SH-SY5Y (cell line): ENCODE measurements around the gene SLC34A3.

ENCODE experiments used
- GATA2 ChIP-seq: IDR thresholded peaks from 2 replicates; pipeline ENCODE4 v1.6.1; 2011; ENCODE audit warnings: mild to moderate bottlenecking, low read depth, low read length
- GATA3 ChIP-seq: IDR thresholded peaks from 2 replicates; pipeline ENCODE4 v1.6.1; 2011; ENCODE audit warnings: low read depth, mild to moderate bottlenecking, low read length, moderate library complexity

Gene SLC34A3

DNA sequence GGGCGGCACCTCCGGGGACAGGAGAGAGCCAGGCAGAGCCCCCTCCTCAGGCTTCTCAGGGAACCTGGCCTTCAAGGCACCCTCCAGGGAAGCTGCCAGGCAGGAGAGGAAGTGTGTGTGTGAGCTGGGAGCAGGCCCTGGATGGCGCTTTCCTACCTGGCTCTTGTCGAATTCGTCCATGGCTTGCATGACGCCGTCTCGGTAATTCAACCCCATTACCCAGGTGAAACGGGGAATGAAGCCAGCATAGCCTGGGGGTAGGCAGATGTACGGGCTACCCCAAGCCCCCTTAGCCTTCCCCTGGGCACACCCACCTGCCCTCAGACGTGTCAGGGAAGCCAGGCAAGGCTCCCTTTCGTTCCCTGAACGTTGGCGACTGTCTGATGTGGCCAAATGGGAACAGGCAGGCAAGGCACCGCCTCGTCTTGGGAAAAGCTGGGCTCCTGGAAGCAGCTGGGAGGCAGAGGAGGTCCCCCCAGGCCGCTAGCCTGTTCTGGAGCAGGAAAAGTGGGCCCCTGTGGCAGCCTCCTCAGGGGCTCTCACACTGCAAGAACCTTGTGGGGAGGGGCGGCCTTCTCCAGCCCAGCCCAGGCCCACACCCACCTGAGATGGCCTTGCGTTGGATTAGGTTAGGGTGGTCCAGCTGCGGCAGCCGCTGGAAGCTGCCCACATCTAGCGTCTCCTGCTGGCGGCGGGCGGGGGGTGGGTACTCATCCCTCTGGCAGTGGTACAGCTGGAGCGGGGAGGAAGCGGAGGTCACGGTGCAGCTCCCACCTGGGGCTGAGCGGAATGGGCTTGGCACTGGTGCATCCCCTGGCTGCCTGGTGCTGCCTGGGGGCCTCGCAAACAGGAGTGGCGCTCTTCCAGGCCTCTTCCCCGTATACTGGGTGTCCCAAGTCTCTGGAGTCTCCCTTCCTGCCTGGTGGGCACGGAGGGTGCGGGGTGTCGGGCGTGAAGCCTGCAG is 14.1 kb downstream of the SLC34A3 start:
- TF ChIP-seq GATA2 (no peak), GATA3 (no peak)

GRCh38 chr9:137245450-137246421 is 15.0 kb downstream of the SLC34A3 start:
- TF ChIP-seq GATA3 (no peak), GATA2 (no peak)

DNA sequence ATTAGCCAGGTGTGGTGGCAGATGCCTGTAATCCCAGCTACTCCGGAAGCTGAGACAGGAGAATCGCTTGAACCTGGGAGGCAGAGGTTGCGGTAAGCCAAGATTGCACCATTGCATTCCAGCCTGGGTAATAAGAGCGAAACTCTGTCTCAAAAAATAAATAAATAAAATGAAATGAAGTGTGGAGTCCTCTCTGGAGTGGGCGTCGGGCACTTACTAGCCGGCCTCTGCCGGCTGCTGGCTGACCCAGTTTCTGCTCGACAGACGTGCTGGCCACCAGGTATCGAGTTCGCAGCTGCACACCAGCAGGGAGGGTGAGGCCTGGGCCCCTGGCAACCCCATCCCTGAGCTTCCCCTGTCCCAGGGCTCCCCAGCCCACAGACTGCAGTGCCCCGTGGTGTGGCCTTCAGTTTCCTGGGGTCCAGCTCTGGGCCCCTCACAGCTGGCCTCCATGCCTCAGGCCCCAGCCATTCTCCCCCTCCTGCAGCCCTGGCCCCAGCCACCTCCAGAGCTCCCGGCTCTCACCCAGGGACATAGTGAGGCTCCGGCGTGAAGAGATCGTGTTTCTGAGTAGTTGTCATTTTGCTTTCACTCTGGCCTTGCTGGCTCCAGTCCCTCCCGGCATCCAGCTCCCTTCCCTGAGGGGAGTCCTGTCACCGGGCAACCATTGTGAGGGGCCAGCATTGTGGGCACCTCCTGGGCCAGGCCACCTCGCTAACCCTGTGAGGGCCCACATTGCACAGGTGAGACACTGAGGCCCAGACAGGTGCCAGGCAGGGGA is 16.6 kb downstream of the SLC34A3 start:
- TF ChIP-seq GATA3 = no peak
- TF ChIP-seq GATA2 = no peak

DNA sequence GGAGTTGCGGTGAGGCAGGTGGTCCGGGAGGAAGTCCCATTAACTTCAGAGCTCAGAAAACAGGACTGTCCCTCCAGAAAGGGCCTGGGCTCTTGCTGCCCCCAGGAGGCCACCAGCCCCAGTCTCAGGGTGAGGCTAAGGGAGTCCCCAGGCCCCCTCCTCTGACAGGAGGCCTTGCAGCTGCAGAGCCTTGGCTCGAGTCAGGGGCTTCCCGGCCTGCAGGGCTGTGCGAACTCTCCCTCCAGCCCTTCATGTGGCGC is 17.1 kb downstream of the SLC34A3 start:
- TF ChIP-seq GATA2 (no peak), GATA3 (no peak)

DNA sequence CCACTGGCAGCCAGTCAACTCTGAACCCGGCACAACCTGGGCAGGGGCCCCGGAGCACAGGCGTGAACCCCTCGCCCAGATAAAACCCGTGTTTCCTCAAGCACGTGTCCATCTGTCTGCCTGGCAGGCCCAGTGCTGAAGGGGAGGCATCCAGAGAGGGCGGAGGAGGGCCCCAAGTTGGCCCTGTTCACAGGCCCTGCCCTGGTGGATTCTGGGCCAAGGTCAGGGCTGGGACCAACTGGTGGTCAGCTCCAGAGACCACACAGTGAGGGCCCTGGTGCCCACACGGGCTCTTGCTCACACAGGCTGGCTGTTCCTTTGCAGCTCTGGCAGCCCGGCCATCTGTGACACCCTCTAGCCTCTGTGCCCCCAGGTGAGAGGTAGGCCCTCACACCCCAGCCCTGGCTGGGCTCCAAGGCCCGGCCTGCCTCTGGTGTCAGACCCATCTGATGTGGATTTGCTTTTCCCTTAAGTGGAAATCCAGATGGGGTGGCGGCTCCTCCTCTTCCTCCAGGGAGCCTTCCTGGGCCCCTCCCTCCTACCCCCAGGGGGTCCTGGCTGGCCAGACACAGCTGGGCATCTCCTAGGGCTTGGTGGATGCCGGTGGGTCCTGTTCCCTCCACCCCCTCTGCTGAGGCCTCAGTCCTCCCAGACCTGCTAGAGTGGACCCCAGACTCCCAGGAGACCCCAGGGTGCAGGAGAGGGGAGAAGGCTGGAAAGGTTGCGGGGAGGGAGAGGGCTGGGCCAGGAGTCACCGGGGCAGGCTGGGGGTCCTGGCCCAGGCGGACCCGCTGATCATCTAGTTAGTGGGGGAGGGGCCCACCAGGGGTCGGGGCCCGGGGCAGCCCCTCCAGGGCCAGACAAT is 19.9 kb downstream of the SLC34A3 start:
- TF ChIP-seq GATA2 = no peak

GRCh38 chr9:137251194-137251461 is 20.4 kb downstream of the SLC34A3 start, which contains the start of gene STPG3:
Gene STPG3 (plus strand): TSS chr9:137251286. CDS start chr9:137251287, 1 bp downstream.
- no peak for TF ChIP-seq GATA3
- TF ChIP-seq GATA2 = no peak

GRCh38 chr9:137251490-137252268 is 21.0 kb downstream of the SLC34A3 start:
- no peak for TF ChIP-seq GATA2
- no peak for TF ChIP-seq GATA3

- TF ChIP-seq GATA2 (no peak), GATA3 (no peak)
These were observed 22.1 kb downstream of the SLC34A3 start for GRCh38 chr9:137252555-137253506.

GRCh38 chr9:137253717-137254623 is 23.3 kb downstream of the SLC34A3 start:
- TF ChIP-seq GATA2 (no peak), GATA3 (no peak)

- TF ChIP-seq GATA3 (no peak), GATA2 (no peak)
These were observed 24.1 kb downstream of the SLC34A3 start, which contains the start of gene NELFB for GRCh38 chr9:137254624-137255447. Gene NELFB (plus strand): TSS chr9:137255327.
